ENCODE results near the gene EBF3. TPM values are rescaled to one million over a fixed set of nuclear protein-coding genes. Genes with fewer than 3 reads are reported as not detected.

The EBF3 gene
- total RNA-seq, 1 donor from 2014 or later, result 0.15 TPM

GRCh38 chr10:129882291-129883010 lies 81.6 kb downstream of the EBF3 start:
- Mint-ChIP-seq H3K4me1 (peaks cover 36% of the 10 kb centered on the region), H3K4me3 (no peak overlapping the region), H3K36me3 (no peaks in the 10 kb centered on the region), H3K27me3 (ENCODE audit: insufficient read depth, low read depth) (peaks cover 13% of the 10 kb centered on the region), H3K9me3 (no peaks in the 10 kb centered on the region), H3K27ac (no peak overlapping the region)
- H3K9me3 ChIP-seq (ENCODE audit: low read depth), result no peaks in the 10 kb centered on the region
- H3K4me3 ChIP-seq, result no peak overlapping the region
- DNase-seq (ENCODE audit: low spot score), result no peak
- H3K9ac ChIP-seq, result no peak overlapping the region
- H2AFZ ChIP-seq (replicated peaks), result no peak overlapping the region
- H3K36me3 ChIP-seq, result no peaks in the 10 kb centered on the region
- no peaks in the 10 kb centered on the region for H3F3A ChIP-seq (ENCODE audit: low read depth)
- H4K20me1 ChIP-seq (ENCODE audit: low read depth), result no peaks in the 10 kb centered on the region
- H3K4me2 ChIP-seq, result no peak overlapping the region
- peaks cover 27% of the 10 kb centered on the region for H3K4me1 ChIP-seq
- H3K27me3 ChIP-seq, result no peaks in the 10 kb centered on the region
- no peaks in the 10 kb centered on the region for H3K79me2 ChIP-seq (ENCODE audit: low read depth)
- no peak overlapping the region for H3K27ac ChIP-seq
- no peak for TF ChIP-seq CTCF (IDR thresholded peaks at IDR 0.05)
- no peak for TF ChIP-seq EZH2 (IDR thresholded peaks at IDR 0.05)
- TF ChIP-seq EZH2phosphoT487 (IDR thresholded peaks at IDR 0.05), result no peak

GRCh38 chr10:129881641-129882040 lies 82.4 kb downstream of the EBF3 start:
- Mint-ChIP-seq H3K27me3 (ENCODE audit: insufficient read depth, low read depth) (peaks cover 13% of the 10 kb centered on the region), H3K27ac (no peak overlapping the region), H3K4me1 (peaks cover 30% of the 10 kb centered on the region), H3K36me3 (no peaks in the 10 kb centered on the region), H3K9me3 (no peaks in the 10 kb centered on the region), H3K4me3 (no peak overlapping the region)
- Histone ChIP-seq H3K4me2 (no peak overlapping the region), H3K36me3 (no peaks in the 10 kb centered on the region), H3K4me3 (no peak overlapping the region), H3K27ac (no peak overlapping the region), H4K20me1 (ENCODE audit: low read depth) (no peaks in the 10 kb centered on the region), H3K9me3 (ENCODE audit: low read depth) (no peaks in the 10 kb centered on the region), H2AFZ (replicated peaks) (no peak overlapping the region), H3K27me3 (no peaks in the 10 kb centered on the region), H3K79me2 (ENCODE audit: low read depth) (no peaks in the 10 kb centered on the region), H3F3A (ENCODE audit: low read depth) (no peaks in the 10 kb centered on the region), H3K9ac (no peak overlapping the region), H3K4me1 (peaks cover 26% of the 10 kb centered on the region)
- TF ChIP-seq CTCF (IDR thresholded peaks at IDR 0.05), result no peak
- no peak for TF ChIP-seq EZH2 (IDR thresholded peaks at IDR 0.05)
- DNase-seq (ENCODE audit: low spot score), result no peak

- no peak for TF ChIP-seq EZH2phosphoT487 (IDR thresholded peaks at IDR 0.05)
- no peak for TF ChIP-seq EZH2 (IDR thresholded peaks at IDR 0.05)
- no peak for TF ChIP-seq CTCF (IDR thresholded peaks at IDR 0.05)
- H3K27me3 Mint-ChIP-seq (ENCODE audit: insufficient read depth, low read depth), result peaks cover 10% of the 10 kb centered on the region
- H3K9me3 Mint-ChIP-seq, result no peaks in the 10 kb centered on the region
Measured at GRCh38 chr10:129880191-129880870, 83.7 kb downstream of the EBF3 start.

More at GRCh38 chr10:129880191-129880870, 83.7 kb downstream of the EBF3 start:
- H3K4me2 ChIP-seq, result no peak overlapping the region
- no peaks in the 10 kb centered on the region for H4K20me1 ChIP-seq (ENCODE audit: low read depth)
- peak overlapping the region; percentile 18 for H3K27ac Mint-ChIP-seq
- H2AFZ ChIP-seq (replicated peaks), result no peak overlapping the region
- H3K27me3 ChIP-seq, result no peaks in the 10 kb centered on the region
- H3K4me3 Mint-ChIP-seq, result no peak overlapping the region
- H3K4me3 ChIP-seq, result no peak overlapping the region
- no peaks in the 10 kb centered on the region for H3K36me3 Mint-ChIP-seq
- no peaks in the 10 kb centered on the region for H3K79me2 ChIP-seq (ENCODE audit: low read depth)
- H3F3A ChIP-seq (ENCODE audit: low read depth), result no peaks in the 10 kb centered on the region
- no peak for DNase-seq (ENCODE audit: low spot score)
- no peaks in the 10 kb centered on the region for H3K9me3 ChIP-seq (ENCODE audit: low read depth)
- H3K4me1 Mint-ChIP-seq, result peaks cover 20% of the 10 kb centered on the region
- no peak overlapping the region for H3K27ac ChIP-seq
- no peaks in the 10 kb centered on the region for H3K36me3 ChIP-seq
- peaks cover 19% of the 10 kb centered on the region for H3K4me1 ChIP-seq
- no peak overlapping the region for H3K9ac ChIP-seq
